Tibial nerve (tissue), 4 donors: ENCODE measurements around the gene APBA3.

Source experiments
- CTCF ChIP-seq, 5 experiments: fragments of 200-600 bp in 3 of 5; fragments of 450-650 bp in 2 of 5; sonication (generic) in 3 of 5; IDR thresholded peaks; one replicate each; pipeline ENCODE4 v1.5.1; 2016 to 2019; ENCODE audit warnings: antibody characterized with exemption in 5 of 5, mild to moderate bottlenecking in 3 of 5, moderate library complexity in 2 of 5
- EP300 ChIP-seq, 2 donors: sonication (generic); formaldehyde crosslinking; IDR thresholded peaks; one replicate each; pipeline ENCODE4 v1.6.1; 2017; ENCODE audit warnings: antibody characterized with exemption in 2 of 2, mild to moderate bottlenecking in 1 of 2
- POLR2A ChIP-seq, 2 donors: fragments of 450-650 bp; IDR thresholded peaks; one replicate each; pipeline ENCODE4 v1.6.1; 2017; ENCODE audit warnings: antibody characterized with exemption in 2 of 2, mild to moderate bottlenecking in 2 of 2, moderate library complexity in 2 of 2

GRCh38 chr19:3809881-3810707 is 48.6 kb upstream of the APBA3 start:
- TF ChIP-seq CTCF (IDR thresholded peaks at IDR 0.05) (no peak), POLR2A (IDR thresholded peaks at IDR 0.05) (no peak), EP300 (IDR thresholded peaks at IDR 0.05) (no peak)
